Muscle layer of colon (tissue), 2 donors: ENCODE data around the gene AGL.
"Not testable (repeated sequence)": the region's sequence is repeated elsewhere in the genome, so short reads cannot be mapped to it uniquely, and the experiment has no call there.

Source experiments
- H3K27ac ChIP-seq: one replicate; pipeline ENCODE4 v1.7.0; 2013; ENCODE audit warnings: low read depth, mild to moderate bottlenecking, low read length, moderate library complexity
- H3K27me3 ChIP-seq, 2 donors: one replicate each; pipeline ENCODE4 v1.7.0; 2013; ENCODE audit warnings: low read length in 2 of 2, mild to moderate bottlenecking in 2 of 2; ENCODE audit not compliant: insufficient read depth in 2 of 2, control insufficient read depth in 1 of 2
- H3K36me3 ChIP-seq: one replicate; pipeline ENCODE4 v1.7.0; 2013; ENCODE audit warnings: mild to moderate bottlenecking, low read length; ENCODE audit not compliant: insufficient read depth
- H3K4me1 ChIP-seq: one replicate; pipeline ENCODE4 v1.7.0; 2013; ENCODE audit warnings: mild to moderate bottlenecking, low read length; ENCODE audit not compliant: insufficient read depth
- H3K4me3 ChIP-seq, 2 donors: one replicate each; pipeline ENCODE4 v1.7.0; 2013; ENCODE audit warnings: low read length in 2 of 2, low read depth in 1 of 2, mild to moderate bottlenecking in 1 of 2, moderate library complexity in 1 of 2
- H3K9ac ChIP-seq: one replicate; pipeline ENCODE4 v1.7.0; 2013; ENCODE audit warnings: low read length
- H3K9me3 ChIP-seq: one replicate; pipeline ENCODE4 v1.7.0; 2013; ENCODE audit warnings: mild to moderate bottlenecking, low read length
- donor health status: abdominal sarcoma.
- donor health status: Adenocarcinoma of cecum.

AGL gene

GRCh38 chr1:99886841-99887240 is 36.7 kb downstream of the AGL start:
- no peaks in the 10 kb centered on the region for H3K9me3 ChIP-seq
- H3K27ac ChIP-seq: no peak overlapping the region
- H3K9ac ChIP-seq: no peak overlapping the region
- no peak overlapping the region for H3K4me3 ChIP-seq
- H3K36me3 ChIP-seq: peaks cover 24% of the 10 kb centered on the region
- no peaks in the 10 kb centered on the region for H3K27me3 ChIP-seq
- H3K4me1 ChIP-seq: no peaks in the 10 kb centered on the region

GRCh38 chr1:99887890-99888289 is 37.7 kb downstream of the AGL start:
- no peak overlapping the region for H3K27ac ChIP-seq
- no peaks in the 10 kb centered on the region for H3K9me3 ChIP-seq
- H3K4me3 ChIP-seq: no peak overlapping the region
- no peak overlapping the region for H3K9ac ChIP-seq
- peaks cover 24% of the 10 kb centered on the region for H3K36me3 ChIP-seq
- H3K27me3 ChIP-seq: no peaks in the 10 kb centered on the region
- H3K4me1 ChIP-seq: no peaks in the 10 kb centered on the region

GRCh38 chr1:99891997-99892396 is 41.8 kb downstream of the AGL start:
- Histone ChIP-seq H3K9me3 (no peaks in the 10 kb centered on the region), H3K27me3 (no peaks in the 10 kb centered on the region), H3K9ac (no peak overlapping the region), H3K4me3 (no peak overlapping the region), H3K36me3 (peaks cover 20% of the 10 kb centered on the region), H3K4me1 (no peaks in the 10 kb centered on the region), H3K27ac (no peak overlapping the region)

- not testable (repeated sequence) for H3K27ac ChIP-seq, H3K4me3 ChIP-seq, H3K4me1 ChIP-seq, H3K9ac ChIP-seq, H3K27me3 ChIP-seq, H3K9me3 ChIP-seq
- peaks cover 19% of the 10 kb centered on the region for H3K36me3 ChIP-seq
Measured at GRCh38 chr1:99903278-99903677, 53.1 kb downstream of the AGL start.

GRCh38 chr1:99906535-99906934 is 56.4 kb downstream of the AGL start:
- Histone ChIP-seq H3K36me3 (peaks cover 19% of the 10 kb centered on the region), H3K27me3 (no peaks in the 10 kb centered on the region), H3K27ac (no peak overlapping the region), H3K4me1 (no peaks in the 10 kb centered on the region), H3K9ac (no peak overlapping the region), H3K9me3 (no peaks in the 10 kb centered on the region), H3K4me3 (no peak overlapping the region)

- no peaks in the 10 kb centered on the region for H3K27me3 ChIP-seq
- no peaks in the 10 kb centered on the region for H3K9me3 ChIP-seq
- H3K4me1 ChIP-seq: no peaks in the 10 kb centered on the region
- no peak overlapping the region for H3K9ac ChIP-seq
- no peak overlapping the region for H3K4me3 ChIP-seq
- H3K36me3 ChIP-seq: peaks cover 17% of the 10 kb centered on the region
- H3K27ac ChIP-seq: no peak overlapping the region
Measured at GRCh38 chr1:99917214-99917613, 67.1 kb downstream of the AGL start.

- H3K4me1 ChIP-seq: no peaks in the 10 kb centered on the region
- no peak overlapping the region for H3K9ac ChIP-seq
- H3K36me3 ChIP-seq: peaks cover 5% of the 10 kb centered on the region
- H3K4me3 ChIP-seq: no peak overlapping the region
- no peaks in the 10 kb centered on the region for H3K9me3 ChIP-seq
- no peak overlapping the region for H3K27ac ChIP-seq
- no peaks in the 10 kb centered on the region for H3K27me3 ChIP-seq
Measured at GRCh38 chr1:99919220-99919619, 69.1 kb downstream of the AGL start.

- Histone ChIP-seq H3K4me3 (no peak overlapping the region), H3K9ac (no peak overlapping the region), H3K36me3 (no peaks in the 10 kb centered on the region), H3K27me3 (no peaks in the 10 kb centered on the region), H3K27ac (no peak overlapping the region), H3K9me3 (no peaks in the 10 kb centered on the region), H3K4me1 (no peaks in the 10 kb centered on the region)
Measured at GRCh38 chr1:99934801-99935200, 84.6 kb downstream of the AGL start.

GRCh38 chr1:99935534-99935933 is 85.4 kb downstream of the AGL start:
- H3K27ac ChIP-seq: no peak overlapping the region
- no peak overlapping the region for H3K9ac ChIP-seq
- H3K27me3 ChIP-seq: no peaks in the 10 kb centered on the region
- no peaks in the 10 kb centered on the region for H3K9me3 ChIP-seq
- no peaks in the 10 kb centered on the region for H3K36me3 ChIP-seq
- no peak overlapping the region for H3K4me3 ChIP-seq
- H3K4me1 ChIP-seq: no peaks in the 10 kb centered on the region

- Histone ChIP-seq H3K27ac (no peak overlapping the region), H3K36me3 (no peaks in the 10 kb centered on the region), H3K9me3 (no peaks in the 10 kb centered on the region), H3K4me3 (no peak overlapping the region), H3K4me1 (no peaks in the 10 kb centered on the region), H3K9ac (no peak overlapping the region), H3K27me3 (no peaks in the 10 kb centered on the region)
Measured at GRCh38 chr1:99936071-99936470, 85.9 kb downstream of the AGL start.

- Histone ChIP-seq H3K4me1 (no peaks in the 10 kb centered on the region), H3K27me3 (no peaks in the 10 kb centered on the region), H3K4me3 (no peak overlapping the region), H3K9me3 (no peaks in the 10 kb centered on the region), H3K27ac (no peak overlapping the region), H3K36me3 (no peaks in the 10 kb centered on the region), H3K9ac (no peak overlapping the region)
Measured at GRCh38 chr1:99942723-99943122, 92.6 kb downstream of the AGL start.

- H3K4me1 ChIP-seq: no peaks in the 10 kb centered on the region
- no peaks in the 10 kb centered on the region for H3K9me3 ChIP-seq
- H3K36me3 ChIP-seq: no peaks in the 10 kb centered on the region
- H3K4me3 ChIP-seq: no peak overlapping the region
- H3K9ac ChIP-seq: no peak overlapping the region
- H3K27me3 ChIP-seq: no peaks in the 10 kb centered on the region
- H3K27ac ChIP-seq: no peak overlapping the region
Measured at GRCh38 chr1:99943223-99943794, 93.1 kb downstream of the AGL start.
